ENCODE measurements around the gene SLC12A8. TPM values are rescaled to one million over a fixed set of nuclear protein-coding genes. Genes with fewer than 3 reads are reported as not detected.

Gene SLC12A8
- total RNA-seq, 1 experiment from 2014 or later = 248 TPM

GRCh38 chr3:125054449-125055329 lies 157.9 kb downstream of the SLC12A8 start:
- peak; percentile 55 for DNase-seq (ENCODE audit: low read depth)
- in situ Hi-C loops (cut with HindIII; ENCODE audit: low pct_unique_long_range_greater_than_20kb, low sequenced_read_pairs) = no loop called here

GRCh38 chr3:125054062-125054448 lies 158.5 kb downstream of the SLC12A8 start:
- in situ Hi-C loops (cut with HindIII; ENCODE audit: low pct_unique_long_range_greater_than_20kb, low sequenced_read_pairs) = no loop called here

GRCh38 chr3:125053304-125053699 lies 159.2 kb downstream of the SLC12A8 start:
- DNase-seq (ENCODE audit: low read depth) = no peak
- in situ Hi-C loops (cut with HindIII; ENCODE audit: low pct_unique_long_range_greater_than_20kb, low sequenced_read_pairs) = no loop called here

More at GRCh38 chr3:125054062-125054448, 158.5 kb downstream of the SLC12A8 start:
- no peak for DNase-seq (ENCODE audit: low read depth)

DNA sequence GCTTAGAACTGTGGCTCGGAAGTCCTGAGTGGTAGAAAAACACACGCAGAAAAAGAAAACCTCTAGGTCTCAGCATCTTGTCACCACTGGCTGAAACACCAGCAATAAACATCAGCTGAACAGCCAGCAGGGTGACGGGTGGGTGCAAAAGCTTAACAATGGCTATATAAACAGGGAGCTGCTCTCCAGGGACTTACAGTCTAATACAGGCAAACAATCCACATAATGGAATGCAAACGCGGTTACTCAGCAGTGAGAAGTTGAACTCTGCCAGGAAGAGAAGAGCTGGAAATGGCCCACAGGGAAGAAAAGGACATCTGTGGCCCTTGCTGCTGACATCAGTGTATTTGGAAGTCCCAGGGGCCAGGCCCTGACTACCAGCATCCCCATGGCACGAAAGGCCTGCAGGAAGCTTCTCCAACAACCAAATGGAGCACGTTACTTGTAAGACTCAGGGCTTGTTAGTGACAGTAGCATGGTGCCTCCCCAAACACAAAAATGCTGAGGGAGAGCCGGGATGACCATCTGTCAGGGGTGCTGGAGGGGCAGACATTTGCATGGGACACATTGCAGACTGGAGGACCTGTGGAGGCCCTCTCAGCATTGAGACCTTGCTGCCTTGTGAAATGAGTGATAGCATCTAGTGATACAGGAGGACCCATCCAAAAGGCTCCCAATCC lies 159.8 kb downstream of the SLC12A8 start:
- no peak for DNase-seq (ENCODE audit: low read depth)
- in situ Hi-C loops (cut with HindIII; ENCODE audit: low pct_unique_long_range_greater_than_20kb, low sequenced_read_pairs) = no loop called here

- in situ Hi-C loops (cut with HindIII; ENCODE audit: low pct_unique_long_range_greater_than_20kb, low sequenced_read_pairs) = no loop called here
- DNase-seq (ENCODE audit: low read depth) = no peak
Measured at GRCh38 chr3:125051715-125052581, 160.6 kb downstream of the SLC12A8 start.

DNA sequence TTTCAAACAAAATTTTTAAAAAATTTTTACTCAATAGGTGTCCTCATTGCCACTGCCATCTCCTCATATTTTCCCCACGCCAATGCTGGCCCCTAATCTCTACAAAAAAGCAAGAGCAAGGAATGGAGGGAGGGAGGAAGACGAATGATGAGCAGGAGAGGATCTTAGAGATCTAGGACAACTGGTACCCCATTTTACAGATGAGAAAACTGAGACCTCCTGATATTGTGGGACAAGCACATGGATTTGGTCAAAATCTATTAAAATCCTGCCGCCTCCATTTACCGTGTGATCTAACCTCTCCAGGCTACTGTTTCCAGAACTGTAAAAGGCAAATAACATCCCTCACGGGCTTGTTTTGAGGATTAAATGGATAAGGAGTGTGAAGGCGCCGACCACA lies 161.3 kb downstream of the SLC12A8 start:
- in situ Hi-C loops (cut with HindIII; ENCODE audit: low pct_unique_long_range_greater_than_20kb, low sequenced_read_pairs) = no loop called here
- no peak for DNase-seq (ENCODE audit: low read depth)

DNA sequence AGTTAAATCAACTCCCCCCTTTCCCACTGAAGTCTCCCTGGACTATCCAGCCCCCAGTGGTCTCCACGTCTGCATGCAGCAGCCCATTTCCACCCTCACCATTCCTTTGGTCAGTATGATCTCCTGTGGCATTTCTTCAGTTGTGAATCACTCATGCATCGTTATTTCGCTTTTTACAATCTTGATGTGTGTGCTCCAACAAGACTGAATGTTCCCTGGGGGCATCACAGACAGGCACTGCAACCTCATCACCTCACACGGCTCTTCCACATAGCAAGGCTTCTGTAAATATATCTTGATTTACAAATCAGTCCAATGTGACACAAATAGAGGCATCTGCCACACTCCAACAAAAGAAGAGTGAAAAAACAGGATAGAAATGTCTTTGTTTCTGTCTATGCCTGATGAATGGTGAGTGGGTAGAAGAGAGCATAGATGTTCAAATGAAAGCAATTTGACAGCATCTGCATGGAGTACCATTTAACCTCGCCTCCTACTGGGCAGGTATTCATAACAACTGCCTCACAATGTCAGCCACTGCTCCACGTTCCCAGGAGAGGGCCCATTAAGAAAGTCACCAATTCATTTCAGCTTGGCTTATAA lies 162.0 kb downstream of the SLC12A8 start:
- in situ Hi-C loops (cut with HindIII; ENCODE audit: low pct_unique_long_range_greater_than_20kb, low sequenced_read_pairs) = no loop called here
- no peak for DNase-seq (ENCODE audit: low read depth)

- no peak for DNase-seq (ENCODE audit: low read depth)
- in situ Hi-C loops (cut with HindIII; ENCODE audit: low pct_unique_long_range_greater_than_20kb, low sequenced_read_pairs) = no loop called here
Measured at GRCh38 chr3:125048282-125048681, 164.3 kb downstream of the SLC12A8 start.

DNA sequence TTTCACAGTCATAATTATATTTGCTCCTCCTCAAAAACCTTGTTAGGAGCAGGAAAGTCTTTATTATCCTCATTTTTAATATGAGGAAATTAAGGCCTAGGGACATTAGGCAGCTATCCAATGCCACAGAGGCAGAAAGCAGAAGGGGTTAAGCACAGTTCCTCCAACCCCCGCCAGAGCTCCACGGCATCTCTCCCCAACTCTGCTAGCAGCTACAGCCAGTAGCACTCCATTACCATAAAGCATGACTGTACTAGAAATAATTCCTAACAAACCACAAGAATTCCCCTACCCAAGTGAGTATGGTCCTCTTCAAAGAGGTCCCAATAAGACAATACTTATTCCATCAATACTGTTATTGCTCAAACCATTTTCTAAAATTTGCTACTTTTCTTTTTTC lies 166.6 kb downstream of the SLC12A8 start:
- no peak for DNase-seq (ENCODE audit: low read depth)
- in situ Hi-C loops (cut with HindIII; ENCODE audit: low pct_unique_long_range_greater_than_20kb, low sequenced_read_pairs) = no loop called here

GRCh38 chr3:125045194-125045593 lies 167.4 kb downstream of the SLC12A8 start:
- DNase-seq (ENCODE audit: low read depth) = no peak

DNA sequence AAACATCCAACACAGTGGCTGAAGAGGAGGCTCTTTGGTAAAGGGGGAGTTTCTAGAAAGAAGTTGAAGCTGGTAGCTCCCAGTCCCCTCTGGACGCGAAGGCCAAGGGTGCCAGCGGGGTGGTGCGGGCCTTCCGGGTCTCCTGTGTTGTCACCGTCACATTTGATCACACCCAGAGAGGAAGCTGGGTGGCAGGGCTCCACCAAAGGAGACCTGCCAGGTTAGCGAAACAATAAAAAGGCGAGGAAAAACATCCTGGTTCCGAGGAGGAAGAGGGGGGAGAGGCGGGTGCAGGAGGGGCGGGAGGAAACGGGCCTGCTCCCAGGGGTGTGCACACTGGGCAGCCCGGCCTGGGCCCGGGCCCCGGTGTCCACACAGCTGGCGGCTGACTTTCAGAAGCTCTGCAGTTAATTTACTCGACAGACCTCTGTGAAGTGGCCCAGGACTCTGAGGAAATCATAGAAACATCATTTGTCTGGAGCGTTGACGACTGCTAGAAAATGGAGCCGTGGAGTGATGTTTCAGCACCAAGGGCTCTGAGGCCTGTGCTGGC lies 168.9 kb downstream of the SLC12A8 start:
- no peak for DNase-seq (ENCODE audit: low read depth)
- in situ Hi-C loops (cut with HindIII; ENCODE audit: low pct_unique_long_range_greater_than_20kb, low sequenced_read_pairs) = no loop called here

More at GRCh38 chr3:125045194-125045593, 167.4 kb downstream of the SLC12A8 start:
- in situ Hi-C loops (cut with HindIII; ENCODE audit: low pct_unique_long_range_greater_than_20kb, low sequenced_read_pairs) = no loop called here

- in situ Hi-C loops (cut with HindIII; ENCODE audit: low pct_unique_long_range_greater_than_20kb, low sequenced_read_pairs) = no loop called here
- no peak for DNase-seq (ENCODE audit: low read depth)
Measured at GRCh38 chr3:125042725-125043406, 169.7 kb downstream of the SLC12A8 start.

DNA sequence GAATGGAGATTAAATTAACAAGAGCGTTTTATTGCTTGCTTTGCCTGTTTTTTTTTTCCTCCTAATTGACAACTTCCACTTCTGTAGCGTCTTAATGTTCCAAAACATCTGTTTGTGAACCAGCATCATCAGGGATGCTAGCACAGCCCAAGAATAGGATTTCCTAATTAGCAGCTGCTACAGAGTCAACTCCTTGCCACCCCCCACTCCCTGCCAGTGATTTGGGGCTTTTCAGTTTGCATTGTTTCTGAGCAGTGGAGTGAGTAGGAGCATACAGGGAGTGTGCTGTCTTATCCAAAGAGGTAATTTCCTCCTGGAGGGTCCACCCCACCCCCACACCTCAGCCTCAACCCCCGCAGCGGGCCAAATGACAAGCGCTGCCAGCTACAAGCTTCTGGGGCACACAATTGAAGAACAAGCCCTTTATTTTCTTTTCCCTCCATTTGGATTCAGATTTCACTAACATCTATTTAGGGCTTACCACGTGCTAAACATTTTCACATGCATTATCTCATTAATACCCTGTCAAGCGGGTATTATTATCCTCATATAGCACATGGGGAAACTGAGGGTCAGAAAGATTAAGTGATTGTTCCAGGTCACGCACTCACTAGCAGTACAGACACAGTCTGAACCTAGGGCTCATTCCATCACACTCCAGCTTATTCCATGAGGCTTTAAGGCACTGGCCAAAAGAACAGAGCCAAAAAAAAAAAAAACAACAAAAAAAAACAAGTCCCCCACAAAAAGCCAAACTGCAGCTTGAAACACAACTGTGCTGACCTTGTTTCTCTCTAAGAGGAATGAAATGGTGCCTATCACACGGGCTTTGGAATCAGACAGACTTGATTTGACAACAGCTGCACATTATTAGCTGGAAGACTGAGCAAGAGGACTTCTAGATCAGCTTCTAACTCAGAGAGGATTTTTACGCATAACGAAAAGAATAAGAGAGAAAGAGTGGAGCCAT lies 173.1 kb downstream of the SLC12A8 start:
- no peak for DNase-seq (ENCODE audit: low read depth)

GRCh38 chr3:125037498-125038150 lies 174.9 kb downstream of the SLC12A8 start:
- DNase-seq (ENCODE audit: low read depth) = no peak
- in situ Hi-C loops (cut with HindIII; ENCODE audit: low pct_unique_long_range_greater_than_20kb, low sequenced_read_pairs) = no loop called here

More for the DNA sequence above, 173.1 kb downstream of the SLC12A8 start:
- in situ Hi-C loops (cut with HindIII; ENCODE audit: low pct_unique_long_range_greater_than_20kb, low sequenced_read_pairs) = no loop called here

GRCh38 chr3:125035217-125035616 lies 177.3 kb downstream of the SLC12A8 start:
- DNase-seq (ENCODE audit: low read depth) = no peak
- in situ Hi-C loops (cut with HindIII; ENCODE audit: low pct_unique_long_range_greater_than_20kb, low sequenced_read_pairs) = no loop called here

DNA sequence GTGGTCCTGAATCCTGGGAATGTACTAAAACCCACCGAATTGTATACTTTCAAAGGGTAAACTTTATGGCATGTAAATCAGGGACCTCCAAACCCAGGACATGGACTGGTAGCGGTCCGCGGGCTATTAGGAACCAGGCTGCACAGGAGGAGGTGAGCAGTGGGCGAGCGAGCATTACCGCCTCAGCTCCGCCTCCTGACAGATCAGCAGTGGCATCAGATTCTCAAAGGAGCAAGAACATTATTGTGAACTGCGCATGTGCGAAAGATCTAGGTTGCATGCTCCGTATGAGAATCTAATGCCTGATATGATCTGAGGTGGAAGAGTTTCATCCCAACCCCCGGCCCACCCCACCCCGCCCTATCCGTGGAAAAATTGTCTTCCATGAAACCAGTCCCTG lies 178.9 kb downstream of the SLC12A8 start:
- in situ Hi-C loops (cut with HindIII; ENCODE audit: low pct_unique_long_range_greater_than_20kb, low sequenced_read_pairs) = no loop called here
- no peak for DNase-seq (ENCODE audit: low read depth)

All from Caki2 (cell line).